Panc1 (cell line): ENCODE results near the gene OLIG1. TPM values are rescaled to one million over a fixed set of nuclear protein-coding genes. Genes with fewer than 3 reads are reported as not detected.

ENCODE experiments used
- ATAC-seq: fragments of 200-7000 bp; cut with Tn5 transposase; 2 replicates; pipeline ENCODE4 v1.9.1; 2020; ENCODE audit warnings: mild to moderate bottlenecking, moderate library complexity
- BruUV-seq: library from RNA; stranded (reverse); fragments of 400-500 nt; replicated peaks from 2 replicates; lab custom pipeline; 2021; lab: Mats Ljungman, UMichigan
- CTCF ChIA-PET: fragments of 300-600 bp; sonication (Branson Sonifier 250); formaldehyde crosslinking; loops from one replicate; lab custom pipeline; 2022; ENCODE audit warnings: antibody characterized with exemption; lab: Charles Lee
- POLR2A ChIA-PET: fragments of 300-600 bp; sonication (Branson Sonifier 250); formaldehyde crosslinking; loops from one replicate; lab custom pipeline; 2022; ENCODE audit warnings: antibody characterized with exemption; lab: Charles Lee
- DNase-seq: peaks from one replicate; pipeline ENCODE4 v3.0.0-alpha.2; 2010; ENCODE audit warnings: low read depth, low spot score
- H3K27ac ChIP-seq: 2 replicates; pipeline ENCODE4 v1.5.1; 2011; ENCODE audit warnings: mild to moderate bottlenecking, low read length, inconsistent platforms
- H3K27me3 ChIP-seq: fragments of 200-500 bp; sonication (Bioruptor generic); 2 replicates; pipeline ENCODE4 v1.6.0; 2014; ENCODE audit warnings: low read length, inconsistent platforms; ENCODE audit not compliant: control insufficient read depth, insufficient read depth
- H3K36me3 ChIP-seq: fragments of 200-500 bp; sonication (Bioruptor generic); 2 replicates; pipeline ENCODE4 v1.5.1; 2014; ENCODE audit warnings: inconsistent platforms, mild to moderate bottlenecking, low read length, moderate library complexity; ENCODE audit not compliant: control insufficient read depth, insufficient read depth
- H3K4me1 ChIP-seq: 2 replicates; pipeline ENCODE4 v1.5.1; 2011; ENCODE audit warnings: inconsistent platforms, mild to moderate bottlenecking, low read length, moderate library complexity; ENCODE audit not compliant: control insufficient read depth, insufficient read depth
- H3K4me3 ChIP-seq, 2 experiments: 2 replicates each; pipeline ENCODE4 v1.5.1; 2011 to 2012; ENCODE audit warnings: low read depth in 2 of 2, low read length in 2 of 2, mild to moderate bottlenecking in 2 of 2, inconsistent platforms in 1 of 2, moderate library complexity in 1 of 2
- H3K9me3 ChIP-seq: fragments of 200-500 bp; sonication (Bioruptor generic); 2 replicates; pipeline ENCODE4 v1.5.1; 2014; ENCODE audit warnings: low read depth, mild to moderate bottlenecking, inconsistent platforms, low read length, moderate library complexity; ENCODE audit not compliant: control insufficient read depth, insufficient read depth
- CTCF ChIP-seq: fragments of 450-650 bp; IDR thresholded peaks from 2 replicates; pipeline ENCODE4 v1.5.1; 2017; ENCODE audit warnings: mild to moderate bottlenecking
- POLR2AphosphoS5 ChIP-seq: IDR thresholded peaks from 2 replicates; pipeline ENCODE4 v1.6.1; 2012; ENCODE audit warnings: mild to moderate bottlenecking, low read depth, low read length, moderate library complexity
- REST ChIP-seq, 2 experiments: IDR thresholded peaks; 2 replicates each; pipeline ENCODE4 v1.6.1; 2011 to 2012; ENCODE audit warnings: low read depth in 2 of 2, control low read depth in 1 of 2, low read length in 1 of 2, mild to moderate bottlenecking in 1 of 2, moderate library complexity in 1 of 2; ENCODE audit not compliant: insufficient read depth in 1 of 2
- SIN3A ChIP-seq: IDR thresholded peaks from 2 replicates; pipeline ENCODE4 v1.6.1; 2012; ENCODE audit warnings: low read depth, mild to moderate bottlenecking, low read length, moderate library complexity, borderline replicate concordance; ENCODE audit not compliant: insufficient read depth
- TCF7L2 ChIP-seq: IDR thresholded peaks from 2 replicates; pipeline ENCODE4 v1.6.1; 2011; ENCODE audit warnings: mild to moderate bottlenecking, low read depth, low read length, inconsistent platforms
- in situ Hi-C: cut with HindIII; loops from 2 replicates; pipeline ENCODE4 v1.10.0; 2016; ENCODE audit warnings: low sequenced_read_pairs, low pct_unique_long_range_greater_than_20kb
- intact Hi-C: fragments of 100-400 bp; cut with micrococcal nuclease; formaldehyde crosslinking; loops from one replicate; pipeline ENCODE4 v1.10.0; 2022; ENCODE audit not compliant: unreplicated experiment
- total RNA-seq: library from RNA; stranded (reverse); gene quantifications from one replicate; pipeline ENCODE4 v1.2.1, GENCODE V29; 2021; ENCODE audit not compliant: unreplicated experiment

OLIG1 gene
- total RNA-seq, 1 experiment from 2014 or later: 0.21 TPM

GRCh38 chr21:33070744-33070997, 730 bp downstream of the OLIG1 start:
- intact Hi-C loops (no loop called here), in situ Hi-C loops (no loop called here)

GRCh38 chr21:33070998-33071769, 1.2 kb downstream of the OLIG1 start:
- no peaks in the 10 kb centered on the region for H3K4me1 ChIP-seq
- ATAC-seq (peak; percentile 44), DNase-seq (no peak)
- ChIA-PET POLR2A (no interaction called here), CTCF (no interaction called here)
- H3K27ac ChIP-seq: no peak overlapping the region
- H3K9me3 ChIP-seq: no peaks in the 10 kb centered on the region
- BruUV-seq: no TSS peak
- intact Hi-C loops: no loop called here
- in situ Hi-C loops: no loop called here
- H3K36me3 ChIP-seq: no peaks in the 10 kb centered on the region
- peaks cover 20% of the 10 kb centered on the region for H3K27me3 ChIP-seq
- TF ChIP-seq CTCF (no peak), REST (IDR thresholded peaks at IDR 0.05; ENCODE audit: insufficient read depth in 1 of 2, low read depth in 2 of 2, low read length in 1 of 2) (no peak), TCF7L2 (no peak), SIN3A (no peak), POLR2AphosphoS5 (no peak)
- peak overlapping the region; percentile 31 to 46 for H3K4me3 ChIP-seq

More at GRCh38 chr21:33070744-33070997, 730 bp downstream of the OLIG1 start:
- H3K4me1 ChIP-seq: no peaks in the 10 kb centered on the region
- TF ChIP-seq TCF7L2: no peak
- no peak for TF ChIP-seq REST (IDR thresholded peaks at IDR 0.05; ENCODE audit: insufficient read depth in 1 of 2, low read depth in 2 of 2, low read length in 1 of 2)
- TF ChIP-seq POLR2AphosphoS5: no peak
- TF ChIP-seq CTCF: no peak
- no peak for TF ChIP-seq SIN3A
- no TSS peak for BruUV-seq
- no peaks in the 10 kb centered on the region for H3K9me3 ChIP-seq
- no peak overlapping the region for H3K27ac ChIP-seq
- no peak for DNase-seq
- H3K27me3 ChIP-seq: peaks cover 25% of the 10 kb centered on the region
- ChIA-PET CTCF (no interaction called here), POLR2A (no interaction called here)
- H3K4me3 ChIP-seq: no peak overlapping the region
- no peaks in the 10 kb centered on the region for H3K36me3 ChIP-seq
- peak; percentile 61 for ATAC-seq
